ENCODE data around the gene RASGRP3.
"Not testable (repeated sequence)": the region's sequence is repeated elsewhere in the genome, so short reads cannot be mapped to it uniquely, and the experiment has no call there.

Gene RASGRP3

DNA sequence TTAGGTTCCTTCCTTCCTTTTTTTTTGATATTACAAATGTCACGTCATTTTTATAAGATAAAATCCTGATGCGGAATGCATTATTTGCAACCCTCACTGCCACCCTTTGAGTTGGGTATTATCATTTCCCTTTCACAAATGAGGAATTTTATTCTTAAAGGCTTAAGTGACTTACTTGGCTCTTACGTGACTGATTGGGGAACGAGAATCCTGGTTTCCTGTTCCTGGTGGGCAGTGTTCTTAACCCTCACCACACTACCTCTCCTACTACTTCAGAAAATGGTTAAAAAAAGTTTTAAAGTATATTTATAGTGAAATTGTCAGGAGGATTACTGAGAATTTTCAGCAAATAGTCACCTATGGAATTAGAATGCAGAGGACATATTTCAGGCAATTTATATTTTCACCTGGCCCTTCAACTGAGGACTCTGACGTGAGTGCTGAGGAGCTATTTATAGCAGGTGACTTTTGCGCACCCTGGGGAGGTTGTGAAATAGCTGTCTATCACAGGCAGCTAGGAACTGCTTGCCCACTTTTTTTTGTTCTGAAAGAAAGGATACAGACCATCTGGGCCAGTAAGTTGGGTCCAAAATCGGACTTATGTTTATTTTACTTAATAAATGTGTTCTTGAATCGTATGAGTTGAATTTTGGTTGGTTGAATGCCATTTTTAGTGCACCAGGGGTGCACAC lies 18.7 kb upstream of the RASGRP3 start:
- H3K4me3 ChIP-seq (ENCODE audit: low read length), result no peak overlapping the region
- TF ChIP-seq, protein P1, sequence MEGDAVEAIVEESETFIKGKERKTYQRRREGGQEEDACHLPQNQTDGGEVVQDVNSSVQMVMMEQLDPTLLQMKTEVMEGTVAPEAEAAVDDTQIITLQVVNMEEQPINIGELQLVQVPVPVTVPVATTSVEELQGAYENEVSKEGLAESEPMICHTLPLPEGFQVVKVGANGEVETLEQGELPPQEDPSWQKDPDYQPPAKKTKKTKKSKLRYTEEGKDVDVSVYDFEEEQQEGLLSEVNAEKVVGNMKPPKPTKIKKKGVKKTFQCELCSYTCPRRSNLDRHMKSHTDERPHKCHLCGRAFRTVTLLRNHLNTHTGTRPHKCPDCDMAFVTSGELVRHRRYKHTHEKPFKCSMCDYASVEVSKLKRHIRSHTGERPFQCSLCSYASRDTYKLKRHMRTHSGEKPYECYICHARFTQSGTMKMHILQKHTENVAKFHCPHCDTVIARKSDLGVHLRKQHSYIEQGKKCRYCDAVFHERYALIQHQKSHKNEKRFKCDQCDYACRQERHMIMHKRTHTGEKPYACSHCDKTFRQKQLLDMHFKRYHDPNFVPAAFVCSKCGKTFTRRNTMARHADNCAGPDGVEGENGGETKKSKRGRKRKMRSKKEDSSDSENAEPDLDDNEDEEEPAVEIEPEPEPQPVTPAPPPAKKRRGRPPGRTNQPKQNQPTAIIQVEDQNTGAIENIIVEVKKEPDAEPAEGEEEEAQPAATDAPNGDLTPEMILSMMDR (conservative IDR thresholded peaks at IDR 0.05; ENCODE audit: low read depth, low read length), result no peak
- DNase-seq (ENCODE audit: low read depth), result no peak

DNA sequence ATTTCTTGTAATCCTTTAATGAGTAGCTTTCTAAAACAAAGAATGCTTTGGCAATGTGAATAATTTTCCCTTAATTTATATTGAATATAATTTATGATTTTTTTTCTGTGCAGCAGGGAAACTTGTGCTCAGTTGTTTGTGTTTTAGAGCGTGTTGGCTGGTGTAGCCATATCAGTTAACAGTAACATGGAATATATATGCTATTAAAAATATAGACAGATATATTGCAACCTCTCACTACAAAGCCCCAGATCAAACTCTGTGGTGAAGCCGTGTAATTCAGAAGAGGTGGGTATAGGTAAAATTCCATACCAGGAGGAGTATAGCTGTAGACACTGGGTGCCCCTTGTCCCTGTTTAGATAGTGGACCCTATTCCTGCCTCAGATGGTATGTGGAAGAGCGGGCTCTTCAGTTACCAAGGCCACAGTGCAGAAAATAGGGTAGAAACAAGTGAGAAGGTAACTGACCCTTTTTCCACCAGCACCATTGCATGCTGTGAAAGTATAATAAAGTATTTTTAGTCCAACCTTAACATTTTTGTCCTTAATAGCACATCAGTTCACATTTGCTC lies 18.1 kb upstream of the RASGRP3 start:
- TF ChIP-seq, protein P1 (conservative IDR thresholded peaks at IDR 0.05; ENCODE audit: low read depth, low read length), result no peak
- no peak for DNase-seq (ENCODE audit: low read depth)

DNA sequence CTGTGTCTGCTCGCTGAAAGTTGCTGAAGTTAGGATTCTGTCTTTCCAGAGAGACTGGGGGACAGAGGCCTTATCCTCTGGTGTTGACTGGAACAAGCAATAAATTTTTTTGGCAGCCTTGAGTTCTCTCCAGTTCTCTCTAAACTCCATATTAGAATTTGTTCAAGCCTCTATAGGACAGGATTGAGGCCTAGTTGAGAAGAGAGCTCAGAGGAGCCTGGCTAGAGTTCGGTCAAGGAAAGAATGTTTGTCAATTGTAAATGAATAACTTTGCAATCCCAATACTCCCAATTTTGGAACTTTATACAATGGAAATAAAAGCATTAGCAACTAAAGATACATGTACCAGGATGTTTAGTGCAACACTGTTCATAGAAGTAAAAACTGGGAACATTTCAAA lies 16.7 kb upstream of the RASGRP3 start:
- TF ChIP-seq, protein P1 (conservative IDR thresholded peaks at IDR 0.05; ENCODE audit: low read depth, low read length), result no peak
- H3K4me3 ChIP-seq (ENCODE audit: low read length), result no peak overlapping the region
- DNase-seq (ENCODE audit: low read depth), result no peak

More for the DNA sequence above, 18.1 kb upstream of the RASGRP3 start:
- H3K4me3 ChIP-seq (ENCODE audit: low read length), result no peak overlapping the region

DNA sequence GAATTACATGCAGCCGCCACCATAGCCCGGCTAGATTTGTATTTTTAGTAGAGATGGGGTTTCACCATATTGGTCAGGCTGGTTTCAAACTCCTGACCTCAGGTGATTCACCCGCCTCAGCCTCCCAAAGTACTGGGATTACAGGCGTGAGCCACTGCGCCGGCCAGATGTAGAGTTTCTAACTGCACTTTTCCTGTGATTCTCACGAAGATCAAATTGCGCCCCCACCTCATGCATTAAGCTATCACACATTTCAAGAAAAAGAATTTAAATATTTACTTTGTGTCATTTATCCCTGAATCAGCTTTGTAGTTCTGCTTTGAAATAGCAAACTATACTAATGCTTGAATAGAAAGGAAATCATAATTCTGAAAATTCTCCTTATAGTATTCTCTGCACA lies 13.9 kb upstream of the RASGRP3 start:
- not testable (repeated sequence) for H3K4me3 ChIP-seq (ENCODE audit: low read length); DNase-seq (ENCODE audit: low read depth)

DNA sequence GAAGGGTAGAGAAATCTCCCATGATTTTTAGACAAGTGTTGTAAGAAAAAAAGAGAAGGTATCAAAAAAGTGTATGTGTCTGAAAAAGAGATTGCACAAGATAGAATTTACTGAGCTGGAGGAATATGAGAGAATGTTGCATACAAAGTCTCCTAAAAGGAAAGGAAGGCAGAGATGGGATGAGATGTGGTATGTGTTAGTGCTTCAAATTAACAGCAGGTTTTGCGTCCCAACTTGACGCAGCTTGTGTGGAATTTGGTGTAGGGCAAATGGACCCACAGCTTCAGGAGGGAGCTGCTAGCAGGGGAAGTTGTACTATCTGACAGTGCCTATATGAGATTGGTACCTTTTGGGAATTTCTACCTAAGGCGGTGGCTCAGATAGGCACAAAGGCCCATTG lies 9.0 kb upstream of the RASGRP3 start:
- no peak overlapping the region for H3K4me3 ChIP-seq (ENCODE audit: low read length)
- no peak for DNase-seq (ENCODE audit: low read depth)
- TF ChIP-seq, protein P1 (conservative IDR thresholded peaks at IDR 0.05; ENCODE audit: low read depth, low read length), result no peak

DNA sequence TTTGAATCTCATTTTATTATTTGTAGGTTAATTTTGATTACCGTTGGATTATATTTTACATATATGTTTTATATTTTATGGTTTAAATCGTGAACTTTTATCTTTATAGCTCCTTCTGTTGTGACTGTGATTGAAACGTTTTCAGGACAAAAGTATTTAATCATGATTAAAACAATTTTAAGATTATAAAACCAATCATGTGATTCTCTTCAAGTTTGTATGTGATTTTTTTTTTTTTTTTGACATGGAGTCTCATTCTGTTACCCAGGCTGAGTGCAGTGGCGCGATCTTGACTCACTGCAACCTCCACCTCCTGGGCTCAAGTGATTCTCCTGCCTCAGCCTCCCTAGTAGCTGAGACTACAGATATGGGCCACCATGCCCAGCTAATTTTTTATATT lies 7.2 kb upstream of the RASGRP3 start:
- no peak overlapping the region for H3K4me3 ChIP-seq (ENCODE audit: low read length)
- DNase-seq (ENCODE audit: low read depth), result no peak
- TF ChIP-seq, protein P1 (conservative IDR thresholded peaks at IDR 0.05; ENCODE audit: low read depth, low read length), result no peak

DNA sequence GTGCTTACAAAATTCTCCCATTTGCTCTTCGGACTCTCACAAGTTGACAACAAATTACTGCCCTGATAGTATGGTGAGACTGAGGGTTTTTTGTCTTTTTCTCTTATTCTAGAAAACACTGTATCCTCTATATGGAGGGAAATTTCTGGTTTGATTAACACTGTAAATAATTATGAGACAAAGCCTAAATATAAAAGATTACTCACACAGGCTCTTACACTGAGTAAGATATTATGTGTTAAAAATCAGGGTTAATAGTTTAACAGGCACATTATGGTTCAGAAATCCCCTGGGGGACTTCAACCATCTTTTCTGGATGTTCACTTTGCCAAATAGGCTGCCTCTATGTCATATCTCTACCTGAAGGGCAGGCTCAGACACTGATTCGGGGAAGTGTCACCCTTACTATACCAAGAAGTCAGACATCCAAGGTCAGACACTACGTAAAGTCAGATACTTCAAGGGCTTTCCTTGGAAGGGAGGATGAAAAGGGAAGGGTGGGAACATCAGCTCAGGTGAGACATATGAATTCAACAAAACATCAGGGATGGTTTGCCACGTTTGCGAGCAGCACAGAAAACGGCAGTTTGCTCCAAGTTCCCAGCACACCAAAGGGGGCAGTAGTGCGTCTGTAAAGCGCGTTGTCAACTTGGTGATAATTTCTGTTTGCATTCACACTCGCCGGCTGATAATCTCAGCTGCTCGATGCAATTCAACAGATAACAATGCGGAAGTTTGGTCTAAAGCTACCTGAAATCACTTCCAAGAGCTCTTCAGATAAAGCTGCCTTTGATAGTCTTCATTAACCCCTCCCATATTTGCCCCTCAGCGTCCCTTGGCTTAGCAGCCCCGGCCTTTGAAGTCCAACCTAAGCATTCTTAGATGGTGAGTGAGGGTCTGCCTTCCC lies 972 bp upstream of the RASGRP3 start:
- H3K4me3 ChIP-seq (ENCODE audit: low read length), result peak overlapping the region; percentile 61
- DNase-seq (ENCODE audit: low read depth), result peak; percentile 71
- TF ChIP-seq, protein P1 (conservative IDR thresholded peaks at IDR 0.05; ENCODE audit: low read depth, low read length), result peak; percentile 87
